ENCODE data around the gene GGA1.
A peak's percentile ranks its signal among the peaks of the same experiment; 100 is the strongest.

Gene GGA1

DNA sequence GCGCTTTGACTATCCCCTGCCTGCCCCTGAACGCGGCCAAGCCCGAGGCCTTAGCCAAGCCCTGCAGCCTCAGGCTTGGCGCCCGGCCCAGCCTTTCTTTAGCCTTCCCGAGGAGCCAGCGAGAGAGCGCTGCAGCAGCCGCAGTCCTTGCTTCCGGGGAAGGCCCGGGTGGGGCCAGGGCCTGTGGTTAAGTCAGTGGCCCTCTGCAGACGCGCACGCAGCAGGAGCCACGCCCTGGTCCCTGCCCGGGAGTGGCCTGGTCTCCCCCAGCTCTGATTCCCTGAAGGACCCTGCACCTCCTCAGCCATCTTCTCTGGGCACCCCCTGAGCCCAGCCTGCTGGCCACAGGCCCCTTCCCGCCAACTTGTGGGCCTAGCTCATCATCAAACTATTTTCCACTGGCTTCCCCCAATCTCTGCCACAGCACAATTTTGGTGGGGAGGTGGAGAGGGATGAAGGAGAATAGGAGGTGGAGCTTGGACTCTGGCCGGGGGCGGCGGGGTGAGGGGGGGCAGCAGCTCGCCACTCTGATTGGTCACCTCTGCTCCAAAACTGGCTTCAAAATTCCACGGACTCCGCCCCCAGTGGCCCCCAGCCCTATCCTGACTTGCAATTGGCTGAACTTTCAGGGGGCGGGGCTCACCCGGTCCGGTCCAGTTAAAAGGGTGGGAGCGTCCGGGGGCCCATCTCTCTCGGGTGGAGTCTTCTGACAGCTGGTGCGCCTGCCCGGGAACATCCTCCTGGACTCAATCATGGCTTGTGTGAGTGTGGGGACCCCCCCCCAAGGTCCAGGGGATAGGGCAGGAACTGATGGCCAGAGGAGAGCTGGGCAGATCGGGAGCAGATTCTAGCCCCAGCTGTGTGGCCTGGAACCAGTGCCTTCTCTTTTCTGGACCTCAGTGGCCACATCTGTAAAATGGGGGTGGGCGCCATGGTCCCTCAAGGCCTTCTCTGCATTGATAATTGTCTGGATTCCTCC, 66.6 kb downstream of the GGA1 start, which contains the start of gene LGALS1:
Gene LGALS1, plus strand, starts transcription at position 686 of the 979 bp plus-strand sequence. Its CDS starts 67 bp downstream, at position 753.
- DNase-seq (ENCODE audit: low read depth in 2 of 2): peak in 1 of 2 donors; percentile 34

DNA sequence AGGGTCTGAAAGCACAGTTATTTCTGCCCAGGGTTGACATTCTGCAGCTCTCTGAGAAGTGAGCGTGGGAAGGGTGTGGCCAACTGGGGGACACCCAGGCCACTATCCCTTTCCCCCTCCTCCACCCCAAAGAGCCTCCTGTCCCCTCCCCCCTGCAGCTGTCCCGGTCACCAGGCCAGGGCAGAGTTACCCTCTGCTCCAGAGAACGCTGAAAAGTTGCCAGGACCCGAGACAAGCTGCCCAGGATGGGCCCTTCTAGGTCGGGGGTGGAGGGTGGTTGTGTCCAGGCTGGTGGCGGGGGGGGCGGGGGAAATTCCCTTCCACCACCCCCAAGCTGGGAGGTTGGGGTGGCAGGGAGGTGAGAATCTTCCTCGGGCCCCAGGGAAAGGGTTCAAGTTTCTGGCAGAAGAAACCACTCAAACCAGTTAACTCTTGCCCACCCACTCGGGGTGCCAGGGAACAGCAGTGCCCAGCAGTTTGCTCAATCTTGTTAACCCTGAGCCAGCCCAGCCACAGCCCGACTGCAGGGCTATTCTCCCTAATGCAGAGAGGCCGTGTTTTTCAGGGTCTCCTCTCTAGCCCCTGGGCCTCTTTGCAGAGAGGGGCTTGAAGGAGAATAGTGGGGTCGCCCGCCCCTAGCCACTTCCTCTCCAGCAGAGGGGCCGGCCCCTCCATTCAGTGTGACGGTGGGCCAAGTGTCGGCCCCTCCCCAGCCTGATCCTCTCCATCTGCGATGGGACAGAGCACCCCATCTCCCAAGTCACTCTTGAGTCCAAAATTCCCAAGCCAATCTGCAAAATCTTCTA, 67.5 kb downstream of the GGA1 start:
- no peak for DNase-seq (ENCODE audit: low read depth in 2 of 2)

DNA sequence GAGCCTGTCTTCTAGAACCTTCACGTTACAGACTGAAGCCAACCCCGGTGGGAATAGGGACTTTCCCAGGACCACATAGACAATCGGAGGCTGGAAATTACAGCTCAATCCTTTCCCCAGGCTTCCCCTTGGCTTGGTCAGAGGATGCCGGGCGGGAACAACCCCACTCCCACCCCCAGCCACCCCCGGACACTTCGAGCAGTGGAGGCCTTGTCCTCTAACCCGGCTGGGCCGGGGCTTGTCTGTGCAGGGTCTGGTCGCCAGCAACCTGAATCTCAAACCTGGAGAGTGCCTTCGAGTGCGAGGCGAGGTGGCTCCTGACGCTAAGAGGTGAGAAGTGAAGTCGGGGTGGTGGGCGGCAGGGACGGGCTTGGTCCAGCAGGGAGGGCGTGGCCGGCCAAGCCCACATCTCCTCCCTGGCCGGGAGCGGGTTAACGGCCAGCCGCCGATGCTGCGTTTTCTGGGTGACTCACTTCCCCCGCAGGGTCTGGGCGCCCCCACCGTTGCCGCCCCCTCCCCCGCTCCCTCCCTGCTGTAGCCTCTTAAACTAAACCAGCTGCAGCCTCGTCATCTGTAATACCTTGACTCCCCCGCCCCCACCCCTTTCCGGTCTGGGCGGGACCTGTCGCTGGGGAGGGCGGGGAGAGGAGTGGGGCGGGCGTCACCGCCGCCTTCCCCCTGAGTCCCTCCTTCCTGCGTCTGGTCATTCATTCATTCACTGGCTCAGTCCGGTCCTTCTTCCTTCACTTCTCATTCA, 68.3 kb downstream of the GGA1 start:
- peak; percentile 89 to 93 for DNase-seq (ENCODE audit: low read depth in 2 of 2)

DNA sequence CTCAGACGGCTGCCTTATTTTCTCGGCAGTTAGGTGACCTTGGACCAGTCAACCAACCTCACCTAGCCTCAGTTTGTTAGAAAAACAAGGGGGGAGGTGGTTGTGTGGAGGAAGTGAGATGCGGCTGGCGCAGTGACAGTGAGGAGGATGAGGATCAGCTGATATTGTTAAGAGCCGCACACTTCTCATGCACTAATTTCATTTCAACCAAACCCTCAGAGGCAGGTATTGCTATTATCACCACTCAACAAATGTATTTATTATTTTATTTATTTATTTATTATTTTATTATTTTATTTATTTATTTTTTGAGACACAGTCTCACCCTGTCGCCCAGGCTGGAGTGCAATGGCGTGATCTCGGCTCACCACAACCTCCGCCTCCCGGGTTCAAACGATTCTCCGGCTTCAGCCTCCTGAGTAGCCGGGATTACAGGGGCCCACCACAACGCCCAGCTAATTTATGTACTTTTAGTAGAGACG, 68.9 kb downstream of the GGA1 start:
- DNase-seq (ENCODE audit: low read depth in 2 of 2): no peak

DNA sequence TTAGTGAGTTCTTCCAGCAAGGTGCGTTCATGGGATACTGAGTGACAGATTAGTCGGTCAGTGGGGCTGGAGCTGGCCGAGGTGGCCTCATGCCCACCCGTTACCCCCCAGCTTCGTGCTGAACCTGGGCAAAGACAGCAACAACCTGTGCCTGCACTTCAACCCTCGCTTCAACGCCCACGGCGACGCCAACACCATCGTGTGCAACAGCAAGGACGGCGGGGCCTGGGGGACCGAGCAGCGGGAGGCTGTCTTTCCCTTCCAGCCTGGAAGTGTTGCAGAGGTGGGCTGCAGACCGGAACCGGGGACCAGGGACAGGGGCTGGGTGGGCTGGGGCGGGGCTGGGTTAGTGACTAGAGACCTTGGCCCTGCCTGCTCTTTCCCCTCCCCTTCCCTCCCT, 69.7 kb downstream of the GGA1 start:
- DNase-seq (ENCODE audit: low read depth in 2 of 2): no peak

DNA sequence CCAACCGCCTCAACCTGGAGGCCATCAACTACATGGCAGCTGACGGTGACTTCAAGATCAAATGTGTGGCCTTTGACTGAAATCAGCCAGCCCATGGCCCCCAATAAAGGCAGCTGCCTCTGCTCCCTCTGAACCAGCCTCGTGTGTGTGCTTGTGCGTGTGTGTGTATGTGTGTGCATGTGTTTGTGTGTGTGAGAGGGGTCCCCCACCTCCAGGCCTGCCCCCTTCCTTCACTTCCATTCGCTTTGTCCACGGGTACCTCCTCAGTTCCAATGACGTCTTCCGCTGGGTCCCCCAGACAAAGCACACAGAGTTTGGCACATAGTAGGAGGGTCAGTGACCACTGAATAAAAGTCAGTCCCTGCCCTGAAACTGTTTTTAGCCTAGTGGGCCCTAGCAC, 71.0 kb downstream of the GGA1 start:
- DNase-seq (ENCODE audit: low read depth in 2 of 2): no peak

DNA sequence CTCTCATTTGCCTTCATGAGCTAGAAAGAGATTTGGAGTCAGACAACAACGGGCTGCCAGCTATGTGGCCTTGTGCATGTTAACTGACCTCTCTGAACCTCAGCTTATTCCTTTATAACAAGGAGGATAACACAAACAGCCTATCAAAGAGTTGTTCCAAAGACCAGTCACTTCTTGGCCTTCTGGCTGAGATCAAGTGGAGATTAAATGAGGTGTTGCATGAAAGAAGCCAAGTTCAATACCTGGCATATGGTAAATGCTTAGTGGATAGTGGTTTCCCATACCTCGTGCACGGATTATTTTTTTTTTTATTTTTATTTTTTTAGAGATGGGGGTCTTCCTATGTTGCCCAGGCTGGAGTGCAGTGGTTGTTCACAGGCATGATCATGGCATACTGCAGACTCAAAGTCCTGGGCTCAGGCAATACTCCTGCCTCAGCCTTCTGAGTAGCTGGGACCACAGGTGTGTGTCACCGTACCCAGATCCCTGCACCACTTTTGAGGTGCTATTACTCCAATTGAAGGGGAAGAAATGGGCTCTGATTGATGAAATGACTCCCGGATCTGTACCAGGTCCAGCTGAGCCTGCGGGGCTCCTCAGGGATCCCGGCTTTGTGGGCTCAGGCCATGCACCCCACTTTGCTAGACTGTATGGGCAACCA, 71.7 kb downstream of the GGA1 start:
- no peak for DNase-seq (ENCODE audit: low read depth in 2 of 2)

DNA sequence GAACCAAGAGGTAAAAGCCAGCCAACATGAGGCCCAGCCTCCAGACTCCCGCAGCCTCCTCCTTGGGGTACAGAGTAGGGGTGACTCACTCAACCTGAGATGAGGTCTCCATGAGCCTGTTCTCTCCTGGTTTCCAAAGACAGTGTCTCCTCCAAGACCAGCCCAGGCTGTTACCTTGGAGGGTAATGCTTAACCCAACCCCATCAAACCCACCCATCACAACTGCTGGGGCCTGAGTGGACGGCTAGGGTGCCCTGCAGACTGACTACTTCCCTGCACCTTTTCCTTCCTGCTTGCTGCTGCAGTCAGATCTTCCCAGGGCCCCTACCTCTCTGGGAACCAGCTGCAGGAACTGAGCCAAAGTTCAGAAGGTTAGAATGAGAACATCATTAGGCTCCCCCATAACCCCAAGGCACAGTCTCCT, 72.4 kb downstream of the GGA1 start:
- DNase-seq (ENCODE audit: low read depth in 2 of 2): no peak

DNA sequence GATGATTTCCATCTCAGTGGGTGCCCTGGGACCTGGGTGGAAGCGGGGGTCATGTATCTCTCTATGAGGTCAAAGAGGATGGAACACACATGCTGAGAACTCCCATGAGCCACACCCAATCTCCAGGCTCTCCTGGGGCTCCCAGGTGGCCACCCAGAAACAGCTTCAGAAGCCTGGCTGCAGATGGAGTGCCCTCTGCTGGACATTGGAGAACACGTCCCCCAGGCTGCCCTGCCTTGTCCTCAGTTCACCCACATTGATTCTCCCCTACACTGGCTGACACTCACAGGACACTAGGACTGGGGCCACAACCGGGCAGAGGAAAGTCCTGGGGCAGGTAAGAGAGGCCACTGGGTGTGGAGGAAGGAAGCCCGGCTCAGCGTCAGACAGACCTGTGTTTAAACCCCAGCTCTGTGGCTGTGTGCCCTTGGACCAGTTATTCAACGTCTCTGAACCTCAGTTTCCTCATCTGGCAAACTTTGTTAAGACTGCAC, 73.0 kb downstream of the GGA1 start:
- DNase-seq (ENCODE audit: low read depth in 2 of 2): peak; percentile 57
